Common myeloid progenitor, CD34-positive (primary cell): ENCODE data around the gene ATP6V0C.
"Not testable (repeated sequence)": the region's sequence is repeated elsewhere in the genome, so short reads cannot be mapped to it uniquely, and the experiment has no call there.

Source experiments
- CTCF ChIA-PET: fragments of 350-600 bp; sonication (Branson Sonifier 250); formaldehyde crosslinking; loops from one replicate; lab custom pipeline; 2021; ENCODE audit warnings: antibody characterized with exemption; lab: Charles Lee
- POLR2A ChIA-PET: fragments of 350-600 bp; sonication (Branson Sonifier 250); formaldehyde crosslinking; loops from one replicate; lab custom pipeline; 2021; ENCODE audit warnings: antibody characterized with exemption; lab: Charles Lee
- DNase-seq, 3 donors: peaks; one replicate each; pipeline versions ENCODE4 v3.0.0 to v3.0.0-alpha.2; 2013
- H3K27ac ChIP-seq, 2 experiments: 1 replicate in 1 of 2; 2 replicates in 1 of 2; pipeline ENCODE4 v1.7.0; 2013; ENCODE audit warnings: inconsistent platforms in 2 of 2, low read length in 2 of 2, mild to moderate bottlenecking in 2 of 2, low read depth in 1 of 2, moderate library complexity in 1 of 2; ENCODE audit not compliant: severe bottlenecking in 2 of 2, insufficient read depth in 1 of 2, poor library complexity in 1 of 2
- H3K27me3 ChIP-seq, 5 experiments: replicated peaks in 2 of 5; 1 replicate in 3 of 5; 2 replicates in 2 of 5; pipeline versions ENCODE4 v1.6.1 to v1.7.0; 2013; ENCODE audit warnings: low read length in 4 of 5, mild to moderate bottlenecking in 2 of 5, moderate library complexity in 2 of 5, inconsistent platforms in 1 of 5; ENCODE audit not compliant: insufficient read depth in 5 of 5, control insufficient read depth in 4 of 5
- H3K36me3 ChIP-seq, 4 experiments: 1 replicate in 2 of 4; 2 replicates in 2 of 4; pipeline versions ENCODE4 v1.6.1 to v1.7.0; 2013; ENCODE audit warnings: low read length in 3 of 4, control low read depth in 1 of 4, mild to moderate bottlenecking in 1 of 4; ENCODE audit not compliant: control insufficient read depth in 4 of 4, insufficient read depth in 4 of 4
- H3K4me1 ChIP-seq, 4 experiments: 1 replicate in 3 of 4; 2 replicates in 1 of 4; pipeline versions ENCODE4 v1.6.1 to v1.7.1; 2013; ENCODE audit warnings: low read length in 3 of 4, mild to moderate bottlenecking in 3 of 4, control low read depth in 1 of 4, inconsistent platforms in 1 of 4, moderate library complexity in 1 of 4; ENCODE audit not compliant: control insufficient read depth in 4 of 4, insufficient read depth in 4 of 4; ENCODE audit errors: control extremely low read depth in 1 of 4
- H3K4me3 ChIP-seq, 7 experiments: 1 replicate in 4 of 7; 2 replicates in 3 of 7; pipeline versions ENCODE4 v1.5.1 to v1.7.0; 2013; ENCODE audit warnings: mild to moderate bottlenecking in 7 of 7, low read length in 6 of 7, moderate library complexity in 6 of 7, inconsistent platforms in 2 of 7, low read depth in 2 of 7, control low read depth in 1 of 7; ENCODE audit not compliant: insufficient read depth in 4 of 7, control insufficient read depth in 1 of 7; ENCODE audit errors: extremely low read depth in 1 of 7
- H3K9me3 ChIP-seq, 5 experiments: 1 replicate in 4 of 5; 2 replicates in 1 of 5; pipeline versions ENCODE4 v1.6.1 to v1.7.1; 2013; ENCODE audit warnings: low read length in 4 of 5, mild to moderate bottlenecking in 2 of 5, inconsistent platforms in 1 of 5, low read depth in 1 of 5, moderate library complexity in 1 of 5; ENCODE audit not compliant: control insufficient read depth in 4 of 5, insufficient read depth in 2 of 5; ENCODE audit errors: control extremely low read depth in 1 of 5
- WGBS: methylation state at CpG from one replicate; pipeline ENCODE4 v1.1.5; 2013; ENCODE audit not compliant: insufficient coverage; 5-methylcytosine and 5-hydroxymethylcytosine counted together

Gene ATP6V0C

GRCh38 chr16:2531696-2532493, 18.1 kb downstream of the ATP6V0C start:
- peak; percentile 93 to 97 (median 96) for DNase-seq
- Histone ChIP-seq H3K9me3 (no peaks in the 10 kb centered on the region), H3K36me3 (peaks cover 0 to 33% (median 20%) of the 10 kb centered on the region in 4 experiments), H3K4me3 (peak overlapping the region; percentile 50 to 81 (median 73)), H3K4me1 (peaks cover 0 to 19% (median 17%) of the 10 kb centered on the region in 4 experiments), H3K27ac (peak overlapping the region in 1 of 2 experiments; percentile 76), H3K27me3 (no peaks in the 10 kb centered on the region)
- WGBS, result under 1% methylated on average over 71 of the region's 84 CpGs
- ChIA-PET CTCF (interaction anchor here (0.9 to 1.5 kb wide), 4 partner anchors 12 to 25 kb away, joined by 3 to 7 read pairs (median 3); partner anchors contain the start of gene AMDHD2), POLR2A (interaction anchor here (0.5 to 2.8 kb wide), 4 partner anchors 12 to 1777 kb away, joined by 3 to 24 read pairs (median 4); partner anchors contain the start of gene AMDHD2)

GRCh38 chr16:2532494-2533141, 18.9 kb downstream of the ATP6V0C start:
- Histone ChIP-seq H3K36me3 (peaks cover 0 to 27% (median 16%) of the 10 kb centered on the region in 4 experiments), H3K27me3 (no peaks in the 10 kb centered on the region), H3K27ac (peak overlapping the region in 1 of 2 experiments; percentile 76), H3K4me3 (peak overlapping the region; percentile 50 to 81 (median 73)), H3K4me1 (peaks cover 0 to 25% (median 20%) of the 10 kb centered on the region in 4 experiments), H3K9me3 (no peaks in the 10 kb centered on the region)
- ChIA-PET CTCF (interaction anchor here (0.6 to 1.5 kb wide), 4 partner anchors 17 to 31 kb away, joined by 3 read pairs; no protein-coding TSS in a partner anchor), POLR2A (interaction anchor here (0.5 to 2.8 kb wide), 3 partner anchors 13 to 1778 kb away, joined by 3 to 24 read pairs (median 4); partner anchors contain the start of gene AMDHD2)
- DNase-seq, result peak; percentile 45 to 78 (median 68)
- WGBS, result 6% methylated on average over 26 of the region's 37 CpGs

- H3K27me3 ChIP-seq, H3K27ac ChIP-seq, H3K9me3 ChIP-seq, DNase-seq, POLR2A ChIA-PET: not testable (repeated sequence)
- CTCF ChIA-PET, result interaction anchor here (0.6 to 1.5 kb wide), 3 partner anchors 17 to 32 kb away, joined by 3 read pairs; no protein-coding TSS in a partner anchor
- peaks cover 0 to 20% (median 13%) of the 10 kb centered on the region in 4 experiments for H3K36me3 ChIP-seq
- peak overlapping the region in 5 of 7 experiments; percentile 65 to 81 (median 78) for H3K4me3 ChIP-seq
- H3K4me1 ChIP-seq, result peaks cover 0 to 25% (median 20%) of the 10 kb centered on the region in 4 experiments
- WGBS, result 93% methylated on average over 4 of the region's 16 CpGs
These were observed 19.5 kb downstream of the ATP6V0C start for GRCh38 chr16:2533142-2533755.

GRCh38 chr16:2533912-2534311, 20.2 kb downstream of the ATP6V0C start:
- no peaks in the 10 kb centered on the region for H3K27me3 ChIP-seq
- no peak overlapping the region for H3K27ac ChIP-seq
- ChIA-PET CTCF (no interaction called here), POLR2A (no interaction called here)
- no peak for DNase-seq
- no peaks in the 10 kb centered on the region for H3K9me3 ChIP-seq
- no peak overlapping the region for H3K4me3 ChIP-seq
- H3K4me1 ChIP-seq, result peaks cover 3 to 30% (median 24%) of the 10 kb centered on the region in 4 experiments
- WGBS, result 95% methylated on average over 8 of the region's 11 CpGs
- peaks cover 0 to 14% (median 8%) of the 10 kb centered on the region in 4 experiments for H3K36me3 ChIP-seq

- 100% methylated on average over 3 of the region's 5 CpGs for WGBS
- H3K27ac ChIP-seq, H3K9me3 ChIP-seq, DNase-seq, H3K4me3 ChIP-seq, H3K27me3 ChIP-seq, H3K36me3 ChIP-seq, POLR2A ChIA-PET, CTCF ChIA-PET: not testable (repeated sequence)
- H3K4me1 ChIP-seq, result peaks cover 3 to 34% (median 28%) of the 10 kb centered on the region in 4 experiments
These were observed 20.6 kb downstream of the ATP6V0C start for GRCh38 chr16:2534335-2534734.

- no peak for DNase-seq
- Histone ChIP-seq H3K27me3 (no peaks in the 10 kb centered on the region), H3K36me3 (peaks cover 0 to 2% (median 0%) of the 10 kb centered on the region in 4 experiments), H3K27ac (no peak overlapping the region), H3K4me1 (peaks cover 6 to 46% (median 35%) of the 10 kb centered on the region in 4 experiments), H3K4me3 (no peak overlapping the region), H3K9me3 (no peaks in the 10 kb centered on the region)
- WGBS, result 96% methylated on average over 8 of the region's 9 CpGs
- ChIA-PET CTCF (no interaction called here), POLR2A (no interaction called here)
These were observed 21.9 kb downstream of the ATP6V0C start for GRCh38 chr16:2535625-2536013.
